ENCODE data around the gene BCL2L11.

Gene BCL2L11

DNA sequence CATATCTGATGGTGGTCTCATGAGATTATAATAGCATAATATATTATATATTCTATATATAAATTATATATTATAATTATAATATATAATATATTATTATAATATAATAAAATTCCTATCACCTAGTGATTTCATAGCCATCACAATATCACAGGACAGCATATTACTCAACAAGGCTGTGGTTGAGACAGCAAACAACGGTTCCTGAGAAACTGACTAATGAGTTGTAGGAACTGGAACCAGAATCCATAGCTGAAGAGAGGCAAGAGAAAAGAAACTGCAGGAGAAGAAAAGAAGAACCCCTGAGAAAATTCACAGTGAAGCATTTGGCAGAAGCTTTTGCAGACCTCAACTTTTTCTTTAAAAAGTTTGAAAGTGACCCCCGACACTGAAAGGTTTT lies 84.0 kb downstream of the BCL2L11 start:
- in situ Hi-C loops (cut with HindIII; ENCODE audit: low pct_ligation_motif_present, low pct_unique_long_range_greater_than_20kb, low sequenced_read_pairs) = no loop called here

GRCh38 chr2:111205774-111206173 lies 85.1 kb downstream of the BCL2L11 start:
- no peak for DNase-seq
- in situ Hi-C loops (cut with HindIII; ENCODE audit: low pct_ligation_motif_present, low pct_unique_long_range_greater_than_20kb, low sequenced_read_pairs) = no loop called here

More for the DNA sequence above, 84.0 kb downstream of the BCL2L11 start:
- no peak for DNase-seq

GRCh38 chr2:111207851-111208250 lies 87.1 kb downstream of the BCL2L11 start:
- DNase-seq = no peak
- in situ Hi-C loops (cut with HindIII; ENCODE audit: low pct_ligation_motif_present, low pct_unique_long_range_greater_than_20kb, low sequenced_read_pairs) = no loop called here

DNA sequence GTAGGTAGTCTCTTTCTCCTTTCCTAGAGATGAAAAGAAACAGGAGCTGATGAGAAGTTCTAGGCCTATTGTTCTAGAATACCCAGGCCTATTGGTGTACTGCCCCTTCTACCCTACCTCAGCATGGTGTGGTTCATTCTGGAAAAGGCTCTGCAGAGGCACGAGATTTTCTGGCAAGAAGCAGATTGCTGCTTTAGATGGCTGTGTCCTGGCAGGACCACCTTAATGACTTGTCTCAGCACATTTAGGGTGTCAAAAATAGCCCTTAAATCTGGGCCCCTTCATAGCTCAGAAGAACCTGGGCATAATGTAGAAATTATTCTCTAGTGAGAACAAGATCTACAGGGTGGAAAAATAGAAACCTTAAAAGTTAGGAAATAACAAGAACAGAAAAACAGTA lies 87.9 kb downstream of the BCL2L11 start:
- in situ Hi-C loops (cut with HindIII; ENCODE audit: low pct_ligation_motif_present, low pct_unique_long_range_greater_than_20kb, low sequenced_read_pairs) = no loop called here
- no peak for DNase-seq

GRCh38 chr2:111209045-111209514 lies 88.4 kb downstream of the BCL2L11 start:
- DNase-seq = peak; percentile 53
- in situ Hi-C loops (cut with HindIII; ENCODE audit: low pct_ligation_motif_present, low pct_unique_long_range_greater_than_20kb, low sequenced_read_pairs) = no loop called here

- in situ Hi-C loops (cut with HindIII; ENCODE audit: low pct_ligation_motif_present, low pct_unique_long_range_greater_than_20kb, low sequenced_read_pairs) = no loop called here
- no peak for DNase-seq
Measured at GRCh38 chr2:111210036-111210435, 89.3 kb downstream of the BCL2L11 start.

GRCh38 chr2:111213877-111214276 lies 93.2 kb downstream of the BCL2L11 start:
- in situ Hi-C loops (cut with HindIII; ENCODE audit: low pct_ligation_motif_present, low pct_unique_long_range_greater_than_20kb, low sequenced_read_pairs) = no loop called here
- DNase-seq = no peak

- in situ Hi-C loops (cut with HindIII; ENCODE audit: low pct_ligation_motif_present, low pct_unique_long_range_greater_than_20kb, low sequenced_read_pairs) = no loop called here
- no peak for DNase-seq
Measured at GRCh38 chr2:111216811-111217652, 96.3 kb downstream of the BCL2L11 start.
